Stimulated activated CD8-positive, alpha-beta memory T cell treated with anti-CD3 and anti-CD28 coated beads, Interleukin-15, amount 100 ng/mL, for 48 hours (primary cell): ENCODE measurements around the gene SPINDOC.
"Not testable (repeated sequence)": the region's sequence is repeated elsewhere in the genome, so short reads cannot be mapped to it uniquely, and the experiment has no call there.

Experiments
- DNase-seq, 2 donors: peaks; one replicate each; pipeline ENCODE4 v3.0.0-alpha.2; 2020; ENCODE audit warnings: low read depth in 2 of 2

Gene SPINDOC

GRCh38 chr11:63785823-63786222 lies 27.4 kb upstream of the SPINDOC start:
- no peak for DNase-seq

DNA sequence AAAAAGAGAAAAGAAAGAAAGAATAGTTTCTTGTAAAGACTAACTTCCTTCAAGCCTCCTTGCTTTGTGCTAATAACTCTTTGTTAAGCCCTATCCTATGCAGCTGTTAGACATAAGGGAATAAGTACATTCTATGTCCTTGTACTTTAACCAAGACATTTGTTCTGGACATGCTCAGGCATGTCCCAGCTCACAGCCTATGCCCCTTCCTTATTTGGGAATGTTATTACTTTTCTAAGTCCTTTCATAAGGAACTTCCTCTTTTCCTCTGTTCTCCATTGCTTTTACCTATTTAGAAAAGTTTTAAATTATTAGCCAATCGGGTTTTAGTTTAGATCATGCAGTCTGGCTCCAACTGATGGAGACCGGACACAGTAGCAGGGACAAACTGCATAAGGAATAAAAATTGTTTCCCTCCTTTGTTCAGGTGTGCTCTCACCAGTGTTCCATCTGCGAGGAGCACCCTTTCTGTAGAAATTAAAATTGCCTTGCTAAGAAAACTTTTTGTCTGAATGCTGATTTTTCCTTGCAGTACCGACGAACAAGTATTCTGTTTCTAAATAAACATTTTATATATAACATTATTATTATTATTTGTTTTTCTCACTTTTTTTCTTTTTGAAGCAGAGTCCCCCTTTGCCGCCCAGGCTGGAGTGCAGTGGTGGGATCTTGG lies 21.6 kb upstream of the SPINDOC start:
- no peak for DNase-seq

DNA sequence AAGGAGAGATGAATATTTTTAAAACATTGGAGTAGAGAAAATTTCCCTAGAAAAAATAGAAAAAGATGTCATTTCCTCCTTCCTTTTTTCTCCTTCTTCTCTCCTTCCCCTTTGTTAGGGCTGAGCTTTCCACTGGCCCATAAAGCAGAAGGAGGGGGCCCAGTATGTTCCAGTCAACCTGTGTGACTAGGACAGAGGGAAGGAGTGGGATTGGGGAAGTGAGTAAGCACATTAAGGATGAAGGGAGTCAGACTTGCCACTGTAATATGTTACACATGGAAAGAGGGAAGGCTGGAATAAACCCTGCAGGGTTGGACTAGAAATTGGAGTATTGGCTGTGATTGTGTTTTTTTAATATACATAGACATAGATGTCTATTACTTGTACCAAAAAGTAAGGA lies 20.1 kb upstream of the SPINDOC start:
- DNase-seq = no peak

DNA sequence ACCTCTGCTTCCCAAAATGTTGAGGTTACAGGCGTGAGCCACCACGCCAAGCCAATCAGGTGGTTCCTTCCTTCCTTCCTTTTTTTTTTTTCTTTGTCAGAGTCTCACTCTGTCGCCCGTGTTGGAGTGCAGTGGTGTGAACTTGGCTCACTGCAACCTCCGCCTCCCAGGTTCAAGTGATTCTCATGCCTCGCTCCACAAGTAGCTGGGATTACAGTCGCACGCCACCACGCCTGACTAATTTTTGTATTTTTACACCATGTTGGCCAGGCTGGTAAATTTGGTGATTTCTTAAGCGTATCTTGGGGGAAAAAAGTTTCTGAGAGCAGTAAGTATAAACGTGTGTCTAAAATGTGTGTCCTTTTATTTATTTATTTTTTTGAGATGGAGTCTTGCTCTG lies 18.2 kb upstream of the SPINDOC start:
- DNase-seq = no peak

- no peak for DNase-seq
These were observed 12.3 kb upstream of the SPINDOC start for GRCh38 chr11:63800921-63801320.

DNA sequence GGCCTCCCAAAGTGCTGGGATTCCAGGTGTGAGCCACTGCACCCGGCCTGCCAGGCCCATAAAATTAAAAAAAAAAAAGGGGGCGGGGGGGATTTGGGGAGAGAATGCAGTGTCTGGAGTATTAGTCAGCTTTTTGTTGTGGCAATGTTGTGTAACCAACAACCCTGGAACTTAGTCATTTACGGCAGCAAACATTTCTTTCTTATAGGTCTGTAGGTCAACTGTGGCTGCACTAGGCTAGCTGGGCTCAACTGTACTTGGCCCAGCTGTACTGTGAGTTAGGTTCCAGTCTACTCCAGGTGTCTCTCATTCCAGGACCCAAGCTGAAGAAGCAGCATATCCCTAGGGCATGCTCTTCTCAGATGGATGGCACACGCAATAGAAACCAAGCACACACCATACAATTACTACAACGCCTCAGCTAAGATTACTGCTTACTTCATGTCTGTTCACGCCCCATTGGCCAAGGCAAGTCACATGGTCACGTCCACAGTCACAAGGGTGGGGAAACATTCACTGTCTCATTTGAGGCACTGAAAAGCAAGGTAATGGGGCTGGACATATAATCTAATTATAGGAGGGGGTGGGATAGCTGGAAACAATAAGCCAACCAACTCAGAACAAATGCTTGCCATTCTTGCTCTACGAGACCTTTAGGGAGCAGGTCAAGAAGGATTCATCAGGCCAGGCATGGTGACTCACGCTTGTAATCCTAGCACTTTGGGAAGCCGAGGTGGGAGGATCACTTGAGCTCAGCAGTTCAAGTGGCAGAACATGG lies 10.4 kb upstream of the SPINDOC start:
- DNase-seq = no peak

GRCh38 chr11:63804259-63804658 lies 9.0 kb upstream of the SPINDOC start:
- DNase-seq = no peak

DNA sequence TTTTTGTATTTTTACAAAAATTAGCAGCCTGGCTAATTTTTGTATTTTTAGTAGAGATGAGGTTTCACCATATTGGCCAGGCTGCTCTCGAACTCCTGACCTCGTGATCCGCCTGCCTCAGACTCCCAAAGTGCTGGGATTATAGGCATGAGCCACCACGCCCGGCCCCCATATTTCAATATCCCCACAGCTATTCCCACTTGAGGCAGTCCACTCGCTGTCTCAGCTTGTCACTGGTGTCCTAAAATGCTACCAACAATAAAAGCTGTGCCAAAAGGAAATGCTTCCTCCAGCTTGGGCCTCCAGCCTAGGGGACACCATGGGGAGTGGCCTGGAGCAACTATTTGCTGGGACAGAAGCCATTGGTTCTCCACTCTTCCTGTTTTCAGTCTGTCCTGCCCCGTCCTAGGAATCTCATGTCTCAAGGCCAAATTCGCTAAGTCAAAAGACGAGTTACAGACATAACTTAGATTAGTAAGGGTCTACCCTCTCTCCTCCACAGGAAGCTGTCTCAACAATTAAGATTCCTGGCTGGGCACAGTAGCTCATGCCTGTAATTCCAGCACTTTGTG lies 7.3 kb upstream of the SPINDOC start:
- DNase-seq = no peak

GRCh38 chr11:63810383-63810782 lies 2.9 kb upstream of the SPINDOC start:
- not testable (repeated sequence) for DNase-seq

GRCh38 chr11:63811522-63811921 lies 1.7 kb upstream of the SPINDOC start:
- no peak for DNase-seq

GRCh38 chr11:63813563-63814382 lies 517 bp downstream of the SPINDOC start:
- DNase-seq = peak in 1 of 2 donors; percentile 21

GRCh38 chr11:63814383-63814736 lies 1.1 kb downstream of the SPINDOC start:
- no peak for DNase-seq

- DNase-seq = no peak
These were observed 2.9 kb downstream of the SPINDOC start for GRCh38 chr11:63816166-63816565.

DNA sequence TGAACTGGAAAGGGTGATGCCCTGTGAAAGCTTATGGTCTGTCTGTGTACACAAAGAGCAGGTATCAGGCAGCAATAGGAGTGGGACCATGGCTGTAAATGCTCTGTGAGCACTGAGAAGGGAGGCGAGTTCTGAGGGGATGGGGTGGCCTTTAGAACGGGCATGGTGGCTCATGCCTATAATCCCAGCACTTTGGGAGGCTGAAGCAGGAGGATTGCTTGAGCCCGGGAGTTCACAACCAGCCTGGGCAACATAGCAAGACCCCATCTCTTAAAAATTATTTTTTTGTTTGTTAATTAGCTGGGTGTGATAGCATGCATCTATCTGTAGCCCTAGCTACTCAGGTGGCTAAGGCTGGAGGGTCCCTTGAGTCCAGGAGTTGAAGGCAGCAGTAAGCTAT lies 3.5 kb downstream of the SPINDOC start:
- no peak for DNase-seq

GRCh38 chr11:63817758-63818498 lies 4.7 kb downstream of the SPINDOC start:
- DNase-seq = no peak

- no peak for DNase-seq
These were observed 5.4 kb downstream of the SPINDOC start for GRCh38 chr11:63818609-63819008.

GRCh38 chr11:63821411-63821810 lies 8.2 kb downstream of the SPINDOC start:
- no peak for DNase-seq

DNA sequence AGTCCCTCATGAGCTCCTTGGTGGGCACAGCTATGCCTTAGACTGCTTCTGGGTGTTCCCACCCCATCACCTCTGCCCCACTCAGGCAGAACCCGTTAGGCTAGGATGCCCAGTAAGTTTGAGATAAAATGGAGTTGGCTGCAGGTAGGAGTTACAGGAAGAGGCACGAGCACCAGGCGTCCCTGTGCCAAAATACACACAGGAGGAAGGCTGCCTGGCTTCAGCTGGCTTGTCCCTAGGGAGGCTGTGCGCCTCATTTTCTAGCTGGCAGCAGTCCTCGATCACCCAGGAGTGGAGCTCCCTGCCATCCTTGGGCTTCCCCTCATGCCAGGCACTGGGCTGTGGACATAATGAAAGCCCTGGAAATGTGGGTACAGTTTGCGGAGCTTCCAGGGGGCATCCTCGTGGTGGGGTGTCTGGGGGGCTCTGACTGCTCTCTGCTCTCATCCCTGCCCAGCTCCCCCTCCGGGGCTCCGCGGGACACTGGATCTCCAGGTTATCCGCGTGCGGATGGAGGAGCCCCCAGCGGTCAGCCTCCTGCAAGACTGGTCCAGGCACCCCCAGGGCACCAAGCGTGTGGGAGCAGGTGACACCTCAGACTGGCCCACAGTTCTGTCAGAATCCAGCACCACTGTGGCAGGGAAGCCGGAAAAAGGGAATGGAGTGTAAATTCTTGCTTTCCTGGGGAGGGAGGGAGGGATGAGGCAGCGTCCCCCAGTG lies 13.4 kb downstream of the SPINDOC start:
- no peak for DNase-seq

GRCh38 chr11:63829823-63830489 lies 16.7 kb downstream of the SPINDOC start:
- DNase-seq = no peak

GRCh38 chr11:63831326-63831725 lies 18.1 kb downstream of the SPINDOC start:
- DNase-seq = no peak
